Renal cortex interstitium (tissue), 11 donors: ENCODE measurements around the gene SEMA6A. TPM values are rescaled to one million over a fixed set of nuclear protein-coding genes. Genes with fewer than 3 reads are reported as not detected.

Experiments used
- DNase-seq, 11 donors: peaks; one replicate each; pipeline ENCODE4 v3.0.0-alpha.2; 2013; ENCODE audit warnings: low read depth in 9 of 11, low spot score in 4 of 11; ENCODE audit errors: extremely low read depth in 1 of 11
- polyA plus RNA-seq, 3 donors: library from polyadenylated mRNA; unstranded; fragments of 120-200 nt; gene quantifications; one replicate each; pipeline ENCODE4 v1.2.1, GENCODE V29; 2013; ENCODE audit not compliant: insufficient read length in 3 of 3

The SEMA6A gene
- polyA plus RNA-seq, 3 donors: 48.5 to 66.4 (median 64.9) TPM

DNA sequence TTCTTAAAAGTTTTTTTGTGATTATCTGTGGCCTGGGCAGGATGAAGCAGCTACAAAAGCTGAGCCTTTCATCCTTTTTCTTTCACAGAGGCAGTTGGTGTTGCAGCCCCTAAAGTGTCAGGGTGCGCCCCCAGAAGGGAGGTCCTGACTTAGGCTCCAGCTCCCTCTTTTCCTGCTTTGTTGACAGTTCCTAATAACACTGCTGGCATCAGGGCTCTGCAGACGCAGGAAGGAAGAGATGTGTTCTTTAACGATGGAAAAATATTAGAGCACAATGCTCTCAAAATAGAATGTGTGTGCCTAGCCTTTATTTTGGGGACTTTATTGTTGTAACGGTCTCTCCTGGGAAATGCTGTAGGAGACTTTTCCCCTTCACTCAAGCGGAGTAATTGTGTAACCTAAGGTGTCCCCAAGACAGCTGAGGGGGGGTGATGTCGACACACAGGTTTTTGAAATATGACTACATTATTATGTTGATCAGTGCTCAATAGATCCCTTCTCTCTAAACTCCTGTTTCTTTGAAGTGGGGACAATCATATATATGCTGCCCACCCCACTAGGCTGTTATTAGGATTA lies 135.6 kb downstream of the SEMA6A start:
- DNase-seq: no peak

DNA sequence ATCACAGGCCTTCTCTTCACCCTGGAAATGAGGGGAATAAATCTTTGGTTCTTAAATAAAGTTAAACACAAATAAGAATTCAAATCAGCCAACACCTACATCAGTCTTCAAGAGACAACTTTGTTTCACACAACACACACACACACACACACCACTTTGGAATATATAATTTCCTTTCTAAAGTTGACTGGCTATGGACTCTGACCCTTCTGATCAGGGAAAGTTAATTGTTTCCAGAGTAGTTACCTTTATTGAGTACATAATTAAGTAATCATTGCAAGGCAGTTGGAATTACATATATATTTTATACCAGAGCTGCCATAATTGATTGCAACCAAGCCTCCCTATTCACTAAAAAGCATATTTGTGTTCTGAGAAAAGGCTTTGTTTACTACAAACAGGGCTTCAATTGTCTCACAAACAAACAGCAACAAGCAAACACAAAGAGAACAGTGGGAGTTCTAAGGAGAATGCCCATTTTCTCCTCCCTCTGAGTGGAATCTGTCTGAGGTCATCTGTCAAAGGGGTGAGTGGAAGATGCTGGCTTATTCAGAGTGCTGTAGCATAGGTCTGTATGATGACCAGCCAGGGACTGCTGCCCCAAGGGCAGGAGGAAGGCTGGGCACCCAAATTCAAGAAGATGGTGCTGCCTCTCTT lies 136.6 kb downstream of the SEMA6A start:
- no peak for DNase-seq

DNA sequence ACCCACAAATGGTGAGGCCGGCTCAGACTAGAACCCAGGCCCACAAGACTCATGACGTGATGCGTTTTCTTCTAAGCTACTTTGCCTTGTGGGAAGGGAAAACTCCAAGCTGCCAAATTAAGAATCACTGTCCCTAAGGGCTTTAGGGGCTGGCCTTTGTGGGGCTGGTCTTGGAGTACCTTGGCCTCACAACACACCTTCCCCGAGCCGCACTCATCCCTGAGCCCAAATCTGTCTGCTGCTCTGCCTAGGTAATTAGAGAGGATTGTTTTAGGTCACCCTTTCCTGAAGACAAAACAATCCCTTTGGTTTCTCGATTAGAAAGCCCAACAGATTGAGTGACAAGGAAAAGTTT lies 137.3 kb downstream of the SEMA6A start:
- no peak for DNase-seq

DNA sequence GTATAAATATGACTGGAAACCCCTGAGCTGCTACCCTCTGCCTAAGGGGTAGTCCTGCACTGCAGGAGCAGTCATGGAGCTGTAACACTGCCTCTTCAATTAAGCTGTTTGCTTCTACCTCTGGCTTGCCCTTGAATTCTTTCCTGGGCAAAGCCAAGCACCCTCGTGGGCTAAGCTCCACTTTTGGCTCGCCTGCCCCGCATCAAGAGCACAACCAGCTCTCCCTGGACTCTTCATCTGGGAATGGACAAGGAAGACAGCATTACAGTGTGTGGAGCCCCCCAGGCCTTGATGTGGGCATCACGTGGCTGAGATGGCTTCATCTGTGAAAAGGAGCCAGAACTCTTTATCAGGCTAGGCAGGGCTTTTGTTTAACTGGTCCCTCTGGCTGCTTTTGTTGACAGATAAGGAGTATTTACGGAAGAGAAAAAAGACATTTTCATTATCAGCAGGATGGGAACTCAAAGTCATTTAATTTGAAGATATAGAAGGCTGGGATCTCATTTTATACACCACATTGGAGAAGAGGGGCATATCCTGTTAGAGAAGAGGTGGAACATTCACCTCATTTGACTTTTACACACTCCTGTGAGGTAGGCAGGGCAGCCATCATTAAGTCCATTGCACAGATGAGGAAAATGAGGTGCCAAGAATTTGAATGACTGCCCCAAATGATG lies 137.8 kb downstream of the SEMA6A start:
- DNase-seq: no peak

DNA sequence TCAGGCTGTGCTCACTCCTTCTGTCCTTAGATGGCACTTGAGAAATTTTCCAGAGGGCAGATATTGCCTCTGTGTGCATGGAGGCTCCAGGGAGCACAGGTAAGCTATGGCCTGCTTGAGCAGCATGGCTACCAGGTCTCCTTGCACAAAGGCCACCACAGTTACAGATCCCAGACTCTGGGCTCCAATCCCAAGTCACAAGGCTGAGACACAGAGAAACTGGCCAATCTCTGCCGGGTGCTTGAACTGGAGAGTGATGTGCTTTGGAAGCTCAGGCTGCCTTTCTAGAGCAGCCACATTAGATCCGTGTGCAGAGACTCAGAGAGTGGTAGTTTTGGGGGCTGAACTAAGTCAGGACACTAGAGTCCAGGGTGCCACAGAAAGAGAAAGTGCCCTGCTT lies 145.7 kb downstream of the SEMA6A start:
- DNase-seq: no peak

DNA sequence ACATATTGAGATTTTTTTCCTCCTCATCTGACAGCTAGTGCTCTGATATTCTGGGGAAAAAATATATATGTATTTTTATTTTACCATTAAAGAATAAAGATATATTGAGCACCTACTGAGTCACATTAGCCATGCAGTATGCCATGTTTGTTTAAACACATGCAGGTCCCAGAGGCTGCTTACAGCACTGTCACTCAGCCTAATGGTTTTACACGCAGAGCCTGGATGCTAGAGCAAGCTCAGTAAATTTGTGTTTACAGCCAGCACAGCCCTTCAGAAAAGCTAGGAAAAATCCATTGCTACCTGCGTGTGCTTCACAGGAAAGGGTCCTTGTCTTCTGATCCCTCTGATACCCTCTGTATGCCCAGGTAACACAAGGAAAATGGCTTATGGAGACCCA lies 146.2 kb downstream of the SEMA6A start:
- DNase-seq: no peak

DNA sequence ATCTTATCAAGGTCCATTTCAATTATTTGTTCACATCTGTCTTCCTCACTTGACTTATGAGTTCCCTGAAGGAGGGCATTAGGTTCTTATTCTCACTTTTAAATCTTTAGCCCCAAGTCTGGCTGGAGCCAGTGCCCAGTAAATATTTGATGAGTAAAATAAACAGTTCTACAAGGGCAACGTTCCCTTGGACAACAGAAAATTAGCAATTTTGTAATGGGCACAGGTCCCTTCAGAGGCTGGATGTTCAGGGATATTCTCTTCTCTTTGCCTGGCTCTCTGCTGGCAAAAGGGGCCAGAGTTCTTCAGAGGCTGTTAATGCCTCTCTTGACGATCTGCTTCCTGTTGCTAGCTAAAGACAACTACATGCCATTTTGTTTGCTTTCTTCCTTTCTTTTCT lies 149.7 kb downstream of the SEMA6A start:
- no peak for DNase-seq

DNA sequence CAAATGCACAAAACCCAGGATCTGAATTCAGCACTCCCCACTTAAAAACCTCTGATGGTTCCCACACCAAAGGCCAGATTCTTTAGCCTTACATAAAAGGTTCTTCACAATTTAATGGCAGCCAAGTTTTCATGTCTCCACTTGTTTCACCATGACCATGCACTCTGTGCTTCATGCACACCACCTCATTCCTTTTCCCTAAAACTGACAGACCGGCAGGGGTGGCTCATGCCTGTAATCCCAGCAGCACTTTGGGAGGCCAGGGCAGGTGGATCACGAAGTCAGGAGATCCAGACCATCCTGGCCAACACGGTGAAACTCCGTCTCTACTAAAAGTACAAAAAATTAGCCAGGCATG lies 150.4 kb downstream of the SEMA6A start:
- DNase-seq: no peak

DNA sequence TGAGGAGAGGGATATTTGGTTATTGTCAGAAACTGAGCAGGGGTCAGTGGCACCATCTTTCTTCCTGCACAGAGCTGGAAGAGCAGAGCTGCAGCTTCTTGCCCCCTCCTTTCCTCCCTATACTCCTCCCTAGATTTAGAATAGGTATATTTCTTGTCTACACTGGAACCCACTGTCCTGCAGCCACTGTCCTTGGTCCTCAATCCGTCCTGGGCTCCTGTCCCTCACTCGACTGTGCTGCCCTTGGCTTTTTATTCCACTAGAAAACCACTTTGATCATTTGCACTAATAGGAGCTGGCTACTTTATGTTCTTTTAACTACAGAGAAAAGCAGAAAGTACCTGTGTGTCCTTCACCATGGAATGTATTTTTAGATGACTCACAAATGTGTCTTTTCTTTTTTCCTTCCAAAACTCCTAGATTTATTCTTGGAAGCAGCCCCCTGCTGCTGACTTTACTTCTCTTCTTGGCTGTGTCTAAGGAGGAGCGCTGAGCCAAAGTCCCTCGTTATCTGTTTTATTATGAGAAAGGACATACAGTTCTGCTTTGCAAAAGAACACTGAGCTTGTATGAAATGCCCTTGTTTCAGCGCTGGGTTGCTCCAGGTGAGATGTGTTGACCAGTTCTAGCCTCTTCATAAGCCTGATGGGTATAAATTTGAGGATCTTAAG lies 150.9 kb downstream of the SEMA6A start:
- DNase-seq: no peak

DNA sequence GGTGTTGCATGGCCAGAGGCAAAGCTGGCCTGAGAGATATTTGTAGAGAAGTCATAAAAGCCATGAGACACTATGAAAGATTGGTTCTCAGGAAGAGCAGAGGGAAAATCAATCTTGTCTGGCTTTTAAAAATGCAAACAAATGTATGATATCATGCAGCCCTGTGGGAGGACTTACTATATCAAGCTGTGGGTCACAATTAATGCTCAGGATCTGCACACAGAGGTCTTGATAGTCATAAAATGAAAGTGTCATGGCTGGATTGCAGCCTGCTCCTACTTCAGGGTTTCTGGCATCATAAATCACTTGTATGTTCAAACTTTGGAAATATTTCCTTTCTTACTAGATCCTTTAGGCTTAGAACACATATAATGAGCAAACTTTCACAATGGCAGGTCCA lies 151.5 kb downstream of the SEMA6A start:
- peak in 7 of 11 donors; percentile 45 to 68 (median 60) for DNase-seq

DNA sequence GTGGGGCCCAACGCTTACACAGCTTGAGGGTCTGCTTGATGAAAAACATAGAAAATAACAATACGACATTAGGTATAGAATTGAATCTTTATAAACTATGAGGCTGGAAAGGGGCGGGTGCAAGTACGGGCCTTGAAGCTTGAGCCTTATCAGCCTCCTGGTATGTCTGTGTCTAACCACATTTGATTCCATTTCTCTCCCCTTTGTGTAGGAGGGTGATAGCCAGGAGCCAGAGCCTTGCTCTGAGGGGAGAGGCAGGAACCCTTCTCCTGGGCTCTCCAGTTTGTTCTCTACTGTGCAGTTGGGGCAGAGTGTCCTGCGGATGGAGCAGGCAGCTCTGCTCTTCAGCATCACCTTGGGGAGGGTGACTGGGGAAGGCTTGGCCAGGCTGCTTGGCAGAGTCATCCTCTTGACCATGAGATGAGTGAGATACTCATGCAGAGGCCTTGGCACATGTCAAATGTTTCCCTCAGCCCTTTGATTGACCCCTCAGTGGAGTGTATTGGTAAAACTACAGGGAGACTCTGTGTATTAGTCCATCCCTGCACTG lies 153.5 kb downstream of the SEMA6A start:
- no peak for DNase-seq

DNA sequence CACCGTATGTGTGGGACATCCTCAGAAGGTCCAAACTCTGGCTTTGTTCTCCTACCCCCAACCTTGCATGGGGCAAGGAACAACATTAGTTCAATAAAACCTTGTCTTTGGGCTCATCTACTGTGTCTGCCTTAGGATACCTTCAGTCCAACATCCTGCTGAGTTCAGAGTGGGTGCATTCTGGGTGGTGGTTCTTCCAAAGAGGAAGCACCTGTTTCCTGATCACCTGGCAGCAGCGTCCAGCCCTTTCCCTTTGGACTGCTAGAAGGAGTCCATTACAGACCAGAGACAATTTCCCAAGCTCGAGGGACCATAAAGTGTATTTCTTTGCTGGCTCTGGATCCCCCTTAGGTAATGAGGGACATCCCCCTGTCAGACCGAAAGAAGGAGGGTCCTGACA lies 154.1 kb downstream of the SEMA6A start:
- DNase-seq: no peak

DNA sequence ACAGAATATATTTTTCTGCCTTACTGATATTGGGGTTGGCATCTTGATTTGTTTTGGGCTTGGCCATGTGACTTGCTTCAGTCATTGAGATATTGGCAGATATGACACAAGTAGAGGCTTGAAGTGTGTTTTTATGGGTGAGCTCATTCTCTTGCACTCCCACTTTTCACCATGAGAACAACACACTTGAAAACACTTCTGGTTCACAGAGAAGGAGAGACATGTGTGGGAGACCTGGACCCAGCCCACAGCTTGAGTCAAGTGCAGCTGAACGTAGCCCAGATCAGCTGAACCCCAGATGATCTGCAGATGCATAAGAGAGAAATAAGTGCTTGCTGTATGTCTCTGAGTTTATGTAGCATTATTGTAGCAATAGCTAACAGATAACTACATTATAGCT lies 155.4 kb downstream of the SEMA6A start:
- no peak for DNase-seq

DNA sequence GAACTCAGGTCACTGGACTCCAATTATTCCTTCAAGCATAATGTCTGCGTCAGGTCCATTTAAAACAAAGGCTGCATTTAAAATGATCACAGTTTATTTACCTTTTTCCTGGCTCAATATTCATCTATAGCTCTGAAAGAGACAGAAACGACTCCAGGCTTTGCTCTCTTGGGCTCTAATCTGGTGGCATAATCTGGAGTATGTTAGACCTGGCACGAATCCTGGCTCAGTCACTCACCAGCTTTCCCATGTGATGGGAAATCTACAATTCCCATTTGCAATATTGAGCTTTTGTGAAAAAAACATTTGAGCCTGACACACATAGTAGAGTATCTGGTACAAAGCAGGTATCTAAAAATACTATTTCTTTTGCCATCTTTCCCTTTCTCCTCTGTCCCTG lies 155.8 kb downstream of the SEMA6A start:
- no peak for DNase-seq

DNA sequence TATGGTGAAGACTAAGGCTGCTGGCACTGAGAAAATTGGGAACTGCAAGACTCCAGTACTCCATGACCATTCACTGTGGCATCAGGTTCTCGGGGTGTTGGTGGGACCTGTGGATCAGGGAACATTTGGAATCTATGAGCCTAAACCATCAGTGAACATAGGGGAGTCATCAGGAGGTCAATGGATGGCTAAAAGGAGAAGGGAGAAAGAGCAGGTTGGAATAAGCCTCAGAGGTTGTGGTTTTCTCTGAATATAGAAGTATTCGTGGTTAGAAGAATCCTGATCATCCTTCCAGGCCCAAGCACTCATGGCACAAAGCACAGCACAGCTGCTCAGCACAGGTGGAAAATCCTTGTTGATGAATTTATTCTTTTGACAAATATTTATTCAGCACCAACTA lies 156.6 kb downstream of the SEMA6A start:
- DNase-seq: no peak

DNA sequence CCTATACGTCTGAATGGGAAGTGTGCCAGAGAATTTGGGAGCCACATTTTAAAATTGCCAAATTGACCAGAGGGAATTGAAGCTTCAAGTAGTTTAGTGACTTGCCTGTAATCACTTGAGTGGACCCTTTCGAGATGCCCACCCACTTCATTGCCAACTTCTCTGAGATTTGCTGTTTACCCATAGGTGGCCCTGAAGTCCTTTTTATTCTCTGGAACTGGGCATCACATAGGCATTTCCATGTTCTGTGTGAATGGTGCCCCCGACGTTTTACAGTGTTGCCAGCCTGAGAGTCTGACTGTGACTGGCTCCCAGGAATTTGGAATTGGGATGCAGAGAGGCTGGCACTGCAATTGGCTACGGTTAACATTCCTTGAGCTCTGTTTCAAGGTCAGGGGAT lies 158.6 kb downstream of the SEMA6A start:
- DNase-seq: no peak

DNA sequence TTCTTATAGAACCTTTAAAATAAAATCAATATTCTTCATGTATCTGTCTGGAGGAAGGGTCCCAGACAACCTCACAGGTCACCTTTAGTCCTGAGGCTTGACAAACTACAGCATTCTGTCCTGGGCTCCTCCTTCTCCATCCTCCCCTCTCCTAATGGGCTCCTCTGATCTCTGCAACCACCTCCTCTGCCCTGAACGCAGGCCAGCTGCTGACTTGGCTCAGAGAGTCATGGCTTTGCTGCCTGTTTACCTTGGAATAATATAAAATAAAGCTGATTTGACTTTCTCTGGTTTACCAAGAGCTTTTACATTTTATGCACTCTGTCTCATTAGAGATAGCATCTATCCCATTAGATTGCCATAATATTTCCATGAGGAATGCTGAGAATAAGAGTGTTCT lies 159.4 kb downstream of the SEMA6A start:
- peak in 1 of 11 donors; percentile 38 for DNase-seq

DNA sequence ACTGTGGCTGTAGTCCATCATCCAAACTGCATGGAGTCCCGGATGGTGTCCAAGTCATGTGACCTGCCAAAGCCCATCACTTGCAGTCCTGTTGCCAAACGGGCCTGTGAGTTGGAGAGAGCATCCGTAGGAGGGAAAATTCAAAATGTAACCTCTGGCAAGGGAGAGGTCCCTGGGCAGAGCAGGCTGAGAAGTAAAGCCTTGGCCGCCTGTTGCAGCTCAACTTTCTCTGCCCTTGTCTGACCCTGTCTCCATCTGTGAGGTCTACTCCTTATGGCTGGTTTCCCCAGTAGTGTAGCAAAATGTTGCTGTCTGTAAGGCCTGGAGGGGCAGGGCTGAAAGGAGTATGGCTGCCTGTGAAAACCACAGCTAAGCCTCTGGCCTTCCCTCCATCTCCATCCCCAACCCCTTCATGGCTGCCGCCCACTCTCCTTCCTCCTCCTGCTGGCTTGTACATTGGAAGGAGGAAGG lies 163.5 kb downstream of the SEMA6A start:
- peak in 2 of 11 donors; percentile 20 to 27 for DNase-seq

DNA sequence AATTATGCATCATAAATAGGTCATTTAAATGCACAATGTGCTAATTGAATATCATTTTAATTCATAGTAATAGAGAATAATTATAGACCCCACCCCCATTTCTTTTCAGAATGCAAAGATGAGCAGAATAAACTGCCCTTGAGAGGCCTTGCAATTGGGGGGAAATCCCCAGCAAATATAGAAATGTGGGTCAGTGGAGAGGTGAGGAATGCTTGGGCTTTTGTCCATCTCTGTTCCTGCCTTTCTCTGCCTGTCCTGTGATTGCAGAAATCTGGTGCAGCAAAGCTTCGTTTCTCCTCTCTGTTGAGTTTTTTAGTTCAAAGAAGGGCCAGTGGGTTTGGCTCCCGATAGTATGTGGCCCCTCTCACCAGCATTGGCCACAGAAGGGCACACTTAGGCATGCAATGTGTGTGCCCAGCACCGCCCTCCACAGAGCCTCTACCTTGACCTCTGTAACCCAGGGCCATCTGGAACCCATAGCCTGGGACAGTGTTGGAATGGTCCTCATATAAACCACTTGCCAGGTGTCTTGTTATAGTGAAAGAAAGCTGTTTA lies 164.2 kb downstream of the SEMA6A start:
- DNase-seq: no peak
